HEK293 (cell line): ENCODE data around the gene INO80B.

Experiments used
- CTCF ChIA-PET: fragments of 350-600 bp; formaldehyde crosslinking; extraction: SDS; loops from one replicate; lab custom pipeline; 2021; ENCODE audit warnings: antibody characterized with exemption; lab: Yijun Ruan, JAX
- POLR2A ChIA-PET: fragments of 300-600 bp; formaldehyde crosslinking; extraction: SDS; loops from one replicate; lab custom pipeline; 2020; ENCODE audit warnings: antibody characterized with exemption, inconsistent platforms; lab: Yijun Ruan, JAX
- H3K27ac ChIP-seq: fragments of 200-500 bp; sonication (Bioruptor generic); 2 replicates; pipeline ENCODE4 v1.5.1; 2014; ENCODE audit warnings: low read depth, low read length, control low read depth, inconsistent platforms; ENCODE audit errors: extremely low read depth
- H3K36me3 ChIP-seq, 2 experiments: fragments of 200-500 bp in 1 of 2; sonication (Bioruptor generic) in 1 of 2; 1 replicate in 1 of 2; 2 replicates in 1 of 2; pipeline ENCODE4 v1.5.1; 2014 to 2017; ENCODE audit warnings: inconsistent platforms in 2 of 2, low read length in 2 of 2; ENCODE audit not compliant: control insufficient read depth in 2 of 2, insufficient read depth in 1 of 2
- H3K4me1 ChIP-seq: fragments of 200-500 bp; sonication (Bioruptor generic); 2 replicates; pipeline ENCODE4 v1.5.1; 2014; ENCODE audit warnings: mild to moderate bottlenecking, low read length, inconsistent platforms; ENCODE audit not compliant: control insufficient read depth, insufficient read depth
- H3K4me3 ChIP-seq: 2 replicates; pipeline ENCODE4 v1.5.1; 2011; ENCODE audit warnings: low read depth, mild to moderate bottlenecking, control low read depth, low read length, moderate library complexity
- H3K9me3 ChIP-seq: fragments of 200-500 bp; sonication (Bioruptor generic); 2 replicates; pipeline ENCODE4 v1.5.1; 2014; ENCODE audit warnings: low read depth, low read length, inconsistent platforms; ENCODE audit not compliant: control insufficient read depth, insufficient read depth
- EGR2 ChIP-seq: fragments of 450-650 bp; formaldehyde crosslinking; IDR thresholded peaks from 2 replicates; pipeline ENCODE4 v1.5.1; 2016; ENCODE audit warnings: low read depth, missing biosample characterization, missing genetic modification characterization
- HIC1 ChIP-seq: fragments of 450-650 bp; formaldehyde crosslinking; IDR thresholded peaks from 2 replicates; pipeline ENCODE4 v1.5.1; 2016; ENCODE audit warnings: missing biosample characterization, missing genetic modification characterization
- IKZF3 ChIP-seq: fragments of 450-650 bp; IDR thresholded peaks from 2 replicates; pipeline ENCODE4 v1.5.0; 2018; ENCODE audit warnings: missing biosample characterization, mild to moderate bottlenecking, missing genetic modification characterization, moderate library complexity
- KLF10 ChIP-seq: fragments of 450-650 bp; IDR thresholded peaks from 2 replicates; pipeline ENCODE4 v1.5.1; 2018; ENCODE audit warnings: missing biosample characterization, mild to moderate bottlenecking, missing genetic modification characterization
- PRDM4 ChIP-seq: fragments of 450-650 bp; formaldehyde crosslinking; IDR thresholded peaks from 2 replicates; pipeline ENCODE4 v1.5.1; 2017; ENCODE audit warnings: missing biosample characterization, missing genetic modification characterization
- RBAK ChIP-seq: fragments of 450-650 bp; formaldehyde crosslinking; IDR thresholded peaks from 2 replicates; pipeline ENCODE4 v1.5.1; 2016; ENCODE audit warnings: missing biosample characterization, missing genetic modification characterization
- WT1 ChIP-seq: fragments of 450-650 bp; formaldehyde crosslinking; IDR thresholded peaks from 2 replicates; pipeline ENCODE4 v1.5.1; 2016; ENCODE audit warnings: missing biosample characterization, missing genetic modification characterization
- ZBTB17 ChIP-seq: fragments of 450-650 bp; formaldehyde crosslinking; IDR thresholded peaks from 2 replicates; pipeline ENCODE4 v1.5.1; 2016; ENCODE audit warnings: missing biosample characterization, missing genetic modification characterization
- ZNF112 ChIP-seq: fragments of 450-650 bp; formaldehyde crosslinking; IDR thresholded peaks from 2 replicates; pipeline ENCODE4 v1.5.0; 2017; ENCODE audit warnings: missing biosample characterization, missing genetic modification characterization
- ZNF202 ChIP-seq: fragments of 450-650 bp; formaldehyde crosslinking; IDR thresholded peaks from 2 replicates; pipeline ENCODE4 v1.5.1; 2016; ENCODE audit warnings: missing biosample characterization, missing genetic modification characterization, borderline replicate concordance
- ZNF211 ChIP-seq: fragments of 450-650 bp; formaldehyde crosslinking; IDR thresholded peaks from 2 replicates; pipeline ENCODE4 v1.5.1; 2016; ENCODE audit warnings: low read depth, missing biosample characterization, missing genetic modification characterization
- ZNF280C ChIP-seq: fragments of 450-650 bp; formaldehyde crosslinking; IDR thresholded peaks from 2 replicates; pipeline ENCODE4 v1.5.1; 2016; ENCODE audit warnings: missing biosample characterization, missing genetic modification characterization
- ZNF549 ChIP-seq: fragments of 450-650 bp; IDR thresholded peaks from 2 replicates; pipeline ENCODE4 v1.5.1; 2018; ENCODE audit warnings: missing biosample characterization, missing genetic modification characterization, mild to moderate bottlenecking, inconsistent platforms, moderate library complexity
- ZNF561 ChIP-seq: fragments of 450-650 bp; IDR thresholded peaks from 2 replicates; pipeline ENCODE4 v1.5.1; 2018; ENCODE audit warnings: missing biosample characterization, missing genetic modification characterization, borderline replicate concordance
- ZNF596 ChIP-seq: fragments of 450-650 bp; IDR thresholded peaks from 2 replicates; pipeline ENCODE4 v1.5.0; 2018; ENCODE audit warnings: missing biosample characterization, mild to moderate bottlenecking, missing genetic modification characterization, moderate library complexity
- ZNF830 ChIP-seq: fragments of 450-650 bp; IDR thresholded peaks from 2 replicates; pipeline ENCODE4 v1.5.0; 2018; ENCODE audit warnings: missing biosample characterization, missing genetic modification characterization, low read depth, mild to moderate bottlenecking, moderate library complexity
- ZSCAN16 ChIP-seq: fragments of 450-650 bp; formaldehyde crosslinking; IDR thresholded peaks from 2 replicates; pipeline ENCODE4 v1.5.1; 2016; ENCODE audit warnings: missing biosample characterization, missing genetic modification characterization

Gene INO80B

GRCh38 chr2:74421221-74421870 lies 33.5 kb upstream of the INO80B start, which contains the start of the genes C2orf81 and WDR54 (continued):
- no peak for TF ChIP-seq ZNF202 (tag by site-specific recombination)
- TF ChIP-seq ZSCAN16: no peak
- no peak for TF ChIP-seq ZNF280C
- peak; percentile 17; the same call in 1 of the 2 replicates for TF ChIP-seq HIC1 (tag by site-specific recombination)
- no peak for TF ChIP-seq RBAK
- no peak for TF ChIP-seq ZNF596
- peak; percentile 87 for TF ChIP-seq EGR2 (tag by site-specific recombination)
- TF ChIP-seq ZNF112 (tag by site-specific recombination): no peak
- no peak for TF ChIP-seq ZNF211 (tag by site-specific recombination)
- no peak for TF ChIP-seq ZNF561
- TF ChIP-seq ZNF549 (tag by site-specific recombination): no peak
- TF ChIP-seq IKZF3 (tag by site-specific recombination): no peak

GRCh38 chr2:74423231-74424095 lies 31.4 kb upstream of the INO80B start:
- TF ChIP-seq ZBTB17 (no peak), ZNF561 (no peak), WT1 (no peak), ZNF280C (no peak), PRDM4 (tag by site-specific recombination) (no peak), ZNF830 (tag by site-specific recombination) (no peak), KLF10 (no peak)
- Histone ChIP-seq H3K27ac (no peak overlapping the region), H3K36me3 (peaks cover 14 to 48% of the 10 kb centered on the region in 2 experiments; a peak in 2 of 3 replicates), H3K4me3 (no peak overlapping the region), H3K9me3 (no peaks in the 10 kb centered on the region), H3K4me1 (no peaks in the 10 kb centered on the region; the same call in 1 of the 2 replicates)
- ChIA-PET POLR2A (interaction anchor here (1.6 to 3.3 kb wide), 3 partner anchors 17 to 35 kb away, joined by 5 to 17 read pairs (median 8); partner anchors contain the start of gene WBP1), CTCF (interaction anchor here (0.6 to 0.7 kb wide), 2 partner anchors 109 to 162 kb away, joined by 3 read pairs; no protein-coding TSS in a partner anchor)
